CD14-positive monocyte (primary cell): ENCODE results near the gene OR4C11. TPM values are rescaled to one million over a fixed set of nuclear protein-coding genes. Genes with fewer than 3 reads are reported as not detected.

Experiments
- DNase-seq, 3 donors: peaks; one replicate each; pipeline ENCODE4 v3.0.0-alpha.2; 2011 to 2022
- H2AFZ ChIP-seq: 2 replicates; pipeline ENCODE4 v1.6.0; 2012; ENCODE audit warnings: mild to moderate bottlenecking, low read depth, low read length, inconsistent platforms; ENCODE audit not compliant: insufficient read depth, poor library complexity, severe bottlenecking
- H3K27ac ChIP-seq, 2 donors: 1 replicate in 1 of 2; 2 replicates in 1 of 2; pipeline ENCODE4 v1.5.1; 2012 to 2013; ENCODE audit warnings: low read length in 2 of 2, control low read depth in 1 of 2, inconsistent platforms in 1 of 2, low read depth in 1 of 2, mild to moderate bottlenecking in 1 of 2
- H3K27me3 ChIP-seq, 2 donors: one replicate each; pipeline versions ENCODE4 v1.6.0 to v1.6.1; 2011 to 2013; ENCODE audit warnings: low read length in 2 of 2; ENCODE audit not compliant: control insufficient read depth in 2 of 2, insufficient read depth in 2 of 2
- H3K36me3 ChIP-seq, 2 donors: replicated peaks in 1 of 2; 1 replicate in 1 of 2; 2 replicates in 1 of 2; pipeline versions ENCODE4 v1.5.1 to v1.6.1; 2012 to 2013; ENCODE audit warnings: low read length in 2 of 2, control low read depth in 1 of 2, inconsistent platforms in 1 of 2, mild to moderate bottlenecking in 1 of 2; ENCODE audit not compliant: insufficient read depth in 2 of 2, control insufficient read depth in 1 of 2
- H3K4me1 ChIP-seq, 2 donors: 1 replicate in 1 of 2; 2 replicates in 1 of 2; pipeline versions ENCODE4 v1.5.1 to v1.6.1; 2012 to 2013; ENCODE audit warnings: low read length in 2 of 2, control low read depth in 1 of 2, inconsistent platforms in 1 of 2, mild to moderate bottlenecking in 1 of 2, moderate library complexity in 1 of 2; ENCODE audit not compliant: insufficient read depth in 2 of 2, control insufficient read depth in 1 of 2
- H3K4me2 ChIP-seq: replicated peaks from 2 replicates; pipeline ENCODE3; 2012; ENCODE audit warnings: low read length, moderate library complexity, mild to moderate bottlenecking; ENCODE audit not compliant: poor library complexity, severe bottlenecking; ENCODE audit errors: extremely low read depth
- H3K4me3 ChIP-seq, 3 experiments: fragments of 200-600 bp in 1 of 3; sonication (generic) in 1 of 3; replicated peaks in 1 of 3; 1 replicate in 2 of 3; 2 replicates in 1 of 3; pipeline ENCODE4 v1.5.1; 2011 to 2013; ENCODE audit warnings: low read length in 3 of 3, mild to moderate bottlenecking in 3 of 3, control low read depth in 2 of 3, low read depth in 2 of 3, inconsistent platforms in 1 of 3, moderate library complexity in 1 of 3
- H3K79me2 ChIP-seq: 2 replicates; pipeline ENCODE4 v1.6.0; 2012; ENCODE audit warnings: mild to moderate bottlenecking, control low read depth, inconsistent platforms, low read length, moderate library complexity; ENCODE audit not compliant: insufficient read depth
- H3K9ac ChIP-seq: 2 replicates; pipeline ENCODE4 v1.6.0; 2017; ENCODE audit warnings: low read length, mild to moderate bottlenecking; ENCODE audit not compliant: insufficient read depth, poor library complexity, severe bottlenecking
- H3K9me3 ChIP-seq, 2 donors: replicated peaks in 1 of 2; 1 replicate in 1 of 2; 2 replicates in 1 of 2; pipeline versions ENCODE4 v1.5.1 to v1.6.1; 2012 to 2013; ENCODE audit warnings: low read length in 2 of 2, control low read depth in 1 of 2; ENCODE audit not compliant: control insufficient read depth in 1 of 2, insufficient read depth in 1 of 2
- H4K20me1 ChIP-seq: 2 replicates; pipeline ENCODE4 v1.6.0; 2012; ENCODE audit warnings: mild to moderate bottlenecking, low read length, control low read depth, moderate library complexity; ENCODE audit not compliant: insufficient read depth
- H3K27ac Mint-ChIP-seq, 7 donors: one replicate each; pipeline ENCODE4 v1.8.0; 2020; ENCODE audit warnings: mild to moderate bottlenecking in 7 of 7, mixed read lengths in 7 of 7, moderate library complexity in 6 of 7, inconsistent platforms in 2 of 7
- H3K27me3 Mint-ChIP-seq, 3 donors: one replicate each; pipeline ENCODE4 v1.8.0; 2021 to 2022; ENCODE audit warnings: low read depth in 3 of 3, mild to moderate bottlenecking in 3 of 3, mixed read lengths in 3 of 3, moderate library complexity in 3 of 3, inconsistent platforms in 1 of 3
- H3K36me3 Mint-ChIP-seq, 2 donors: one replicate each; pipeline ENCODE4 v1.8.0; 2020; ENCODE audit warnings: mixed read lengths in 2 of 2, inconsistent platforms in 1 of 2, mild to moderate bottlenecking in 1 of 2
- H3K4me1 Mint-ChIP-seq: one replicate; pipeline ENCODE4 v1.8.0; 2020; ENCODE audit warnings: mild to moderate bottlenecking, mixed read lengths
- H3K4me3 Mint-ChIP-seq, 2 donors: one replicate each; pipeline ENCODE4 v1.8.0; 2020; ENCODE audit warnings: mild to moderate bottlenecking in 2 of 2, mixed read lengths in 2 of 2, moderate library complexity in 1 of 2
- H3K9me3 Mint-ChIP-seq, 7 donors: one replicate each; pipeline ENCODE4 v1.8.0; 2020 to 2022; ENCODE audit warnings: mixed read lengths in 7 of 7, mild to moderate bottlenecking in 6 of 7, moderate library complexity in 6 of 7, inconsistent platforms in 2 of 7
- CTCF ChIP-seq: fragments of 200-600 bp; IDR thresholded peaks from one replicate; pipeline ENCODE4 v1.8.0; 2022; ENCODE audit warnings: antibody characterized with exemption, mild to moderate bottlenecking
- intact Hi-C, 2 donors: fragments of 100-400 bp; cut with micrococcal nuclease; formaldehyde crosslinking; loops; one replicate each; pipeline versions ENCODE4 v1.15.0 to v1.15.1; 2023
- polyA plus RNA-seq, 3 donors: library from polyadenylated mRNA; depleted of rRNA in 1 of 3; unstranded in 2 of 3; stranded (reverse) in 1 of 3; fragments of 300-500 nt in 2 of 3; fragments of >200 nt in 1 of 3; fragmentation: Illumina TruSeq in 2 of 3; gene quantifications; 1 replicate in 2 of 3; 2 replicates in 1 of 3; pipeline ENCODE4 v1.2.3, GENCODE V29; 2012 to 2021

Gene OR4C11
- polyA plus RNA-seq, 3 donors = not detected

- no peak within 1 kb of the TSS for H2AFZ ChIP-seq
- no peaks in the 10 kb centered on the region for H3K36me3 Mint-ChIP-seq
- no peaks in the 10 kb centered on the region for H3K4me1 ChIP-seq
- H3K79me2 ChIP-seq = no peaks in the 10 kb centered on the region
- no peak for DNase-seq
- H4K20me1 ChIP-seq = no peaks in the 10 kb centered on the region
- peaks cover 5 to 19% (median 14%) of the 10 kb centered on the region in 7 donors for H3K9me3 Mint-ChIP-seq
- H3K9me3 ChIP-seq = peaks cover 22 to 35% of the 10 kb centered on the region in 2 donors
- no peak within 1 kb of the TSS for H3K4me3 ChIP-seq
- intact Hi-C loops = no loop called here
- no peaks in the 10 kb centered on the region for H3K27me3 ChIP-seq
- no peaks in the 10 kb centered on the region for H3K4me1 Mint-ChIP-seq
- no peak within 1 kb of the TSS for H3K4me2 ChIP-seq
- H3K36me3 ChIP-seq = no peaks in the 10 kb centered on the region
- no peak within 1 kb of the TSS for H3K4me3 Mint-ChIP-seq
- no peak within 1 kb of the TSS for H3K9ac ChIP-seq
- no peak within 1 kb of the TSS for H3K27ac Mint-ChIP-seq
- peaks cover 0 to 3% (median 0%) of the 10 kb centered on the region in 3 donors for H3K27me3 Mint-ChIP-seq
- no peak within 1 kb of the TSS for H3K27ac ChIP-seq
- TF ChIP-seq CTCF = no peak
These were observed 53.3 kb downstream of the OR4C11 start, which contains the start of gene OR4C15 for GRCh38 chr11:55554169-55554568. Gene OR4C15, plus strand, starts transcription at chr11:55554469. Its CDS starts 0 bp downstream, at chr11:55554469.

Other genes starting within 250 kb of the OR4C11 start
- not detected for gene OR4A15, start 239.7 kb downstream of the OR4C11 start, polyA plus RNA-seq
- not detected for gene OR4C15, start 53.2 kb downstream of the OR4C11 start, polyA plus RNA-seq
- gene OR4C16, start 35.5 kb downstream of the OR4C11 start, polyA plus RNA-seq = not detected
- gene OR4P4, start 27.5 kb upstream of the OR4C11 start, polyA plus RNA-seq = not detected
- gene OR4S2, start 40.7 kb upstream of the OR4C11 start, polyA plus RNA-seq = not detected
- gene OR4C6, start 54.6 kb upstream of the OR4C11 start, polyA plus RNA-seq = not detected
- not detected for gene OR5D13, start 165.8 kb upstream of the OR4C11 start, polyA plus RNA-seq
- gene OR5D14, start 187.9 kb upstream of the OR4C11 start, polyA plus RNA-seq = not detected
- gene OR5L1, start 203.7 kb upstream of the OR4C11 start, polyA plus RNA-seq = not detected
- not detected for gene OR5D18, start 212.0 kb upstream of the OR4C11 start, polyA plus RNA-seq
- gene OR5L2, start 219.6 kb upstream of the OR4C11 start, polyA plus RNA-seq = not detected
- not detected for gene OR5D16, start 231.1 kb upstream of the OR4C11 start, polyA plus RNA-seq